Choroid plexus epithelial cell (primary cell): ENCODE data around the gene LRRC28.

Experiments
- DNase-seq: peaks from one replicate; pipeline ENCODE4 v3.0.0-alpha.2; 2010; ENCODE audit warnings: low read depth
- H3K4me3 ChIP-seq: 2 replicates; pipeline ENCODE4 v1.5.1; 2011; ENCODE audit warnings: low read depth, mild to moderate bottlenecking, control low read depth, low read length, moderate library complexity
- TF ChIP-seq, protein P1 (sequence below): conservative IDR thresholded peaks from 2 replicates; pipeline ENCODE4 v1.5.1; 2011; ENCODE audit warnings: low read depth, mild to moderate bottlenecking, control low read depth, inconsistent platforms, low read length, moderate library complexity

The LRRC28 gene

GRCh38 chr15:99408236-99409096, 157.2 kb downstream of the LRRC28 start:
- no peak overlapping the region for H3K4me3 ChIP-seq
- TF ChIP-seq, protein P1, sequence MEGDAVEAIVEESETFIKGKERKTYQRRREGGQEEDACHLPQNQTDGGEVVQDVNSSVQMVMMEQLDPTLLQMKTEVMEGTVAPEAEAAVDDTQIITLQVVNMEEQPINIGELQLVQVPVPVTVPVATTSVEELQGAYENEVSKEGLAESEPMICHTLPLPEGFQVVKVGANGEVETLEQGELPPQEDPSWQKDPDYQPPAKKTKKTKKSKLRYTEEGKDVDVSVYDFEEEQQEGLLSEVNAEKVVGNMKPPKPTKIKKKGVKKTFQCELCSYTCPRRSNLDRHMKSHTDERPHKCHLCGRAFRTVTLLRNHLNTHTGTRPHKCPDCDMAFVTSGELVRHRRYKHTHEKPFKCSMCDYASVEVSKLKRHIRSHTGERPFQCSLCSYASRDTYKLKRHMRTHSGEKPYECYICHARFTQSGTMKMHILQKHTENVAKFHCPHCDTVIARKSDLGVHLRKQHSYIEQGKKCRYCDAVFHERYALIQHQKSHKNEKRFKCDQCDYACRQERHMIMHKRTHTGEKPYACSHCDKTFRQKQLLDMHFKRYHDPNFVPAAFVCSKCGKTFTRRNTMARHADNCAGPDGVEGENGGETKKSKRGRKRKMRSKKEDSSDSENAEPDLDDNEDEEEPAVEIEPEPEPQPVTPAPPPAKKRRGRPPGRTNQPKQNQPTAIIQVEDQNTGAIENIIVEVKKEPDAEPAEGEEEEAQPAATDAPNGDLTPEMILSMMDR = no peak
- peak; percentile 91 for DNase-seq

DNA sequence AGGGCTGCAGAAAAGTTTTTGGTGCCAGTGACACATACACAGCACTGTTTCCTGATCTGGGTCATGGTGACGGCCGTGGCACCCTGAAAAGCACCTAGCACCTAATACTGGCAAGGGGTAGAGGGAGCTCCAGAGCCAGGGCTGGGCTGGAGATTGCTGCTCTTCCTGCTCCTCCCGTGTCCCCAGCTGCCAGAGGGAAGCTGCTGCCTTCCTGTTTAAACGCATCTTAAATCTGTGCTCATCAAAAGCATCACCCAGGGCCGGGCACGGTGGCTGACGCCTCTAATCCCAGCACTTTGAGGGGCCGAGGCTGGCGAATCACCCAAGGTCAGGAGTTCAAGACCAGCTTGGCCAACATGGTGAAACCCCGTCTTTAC, 157.8 kb downstream of the LRRC28 start:
- H3K4me3 ChIP-seq = no peak overlapping the region
- TF ChIP-seq, protein P1 = peak; percentile 82
- peak; percentile 77 for DNase-seq

DNA sequence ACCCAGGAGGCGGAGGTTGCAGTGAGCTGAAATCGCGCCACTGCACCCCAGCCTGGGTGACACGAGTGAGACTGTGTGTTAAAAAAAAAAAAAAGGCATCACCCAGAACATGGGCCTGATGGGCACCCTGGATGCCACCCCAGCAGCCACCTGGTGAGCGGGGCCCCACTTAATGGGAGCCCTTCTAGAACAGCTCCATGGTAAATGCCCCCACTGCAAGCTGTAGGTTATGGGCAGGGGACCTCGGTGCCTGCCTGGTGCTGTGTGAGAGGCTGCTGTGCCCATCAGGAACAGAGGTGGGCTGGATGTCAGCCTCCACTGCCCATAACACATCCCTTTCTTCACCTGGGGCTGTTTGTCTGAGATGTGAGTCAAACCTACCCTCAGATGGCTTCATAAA, 158.3 kb downstream of the LRRC28 start:
- no peak for DNase-seq
- H3K4me3 ChIP-seq = no peak overlapping the region
- TF ChIP-seq, protein P1 = no peak

DNA sequence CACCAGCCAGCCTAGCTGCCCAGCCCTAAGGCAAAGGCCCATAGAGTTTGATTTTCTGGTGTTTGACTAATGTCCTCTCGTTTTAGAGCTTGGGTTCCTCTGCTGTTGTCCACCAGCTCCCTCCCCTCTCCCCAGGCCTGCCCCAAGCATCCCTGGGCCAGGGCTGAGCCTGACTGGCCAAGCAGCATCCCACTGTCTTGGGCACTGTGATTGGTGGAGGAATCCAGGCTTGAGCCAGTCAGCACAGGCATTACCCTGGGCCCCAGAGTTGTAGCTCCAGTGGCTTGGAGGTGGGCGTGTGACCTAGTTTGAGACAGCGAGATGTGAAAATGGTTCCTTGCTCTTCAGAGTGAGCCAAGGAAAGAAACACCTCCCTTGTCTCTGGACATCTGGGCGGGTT, 159.2 kb downstream of the LRRC28 start:
- DNase-seq = no peak
- TF ChIP-seq, protein P1 = no peak
- no peak overlapping the region for H3K4me3 ChIP-seq

GRCh38 chr15:99411234-99411633, 160.0 kb downstream of the LRRC28 start:
- no peak overlapping the region for H3K4me3 ChIP-seq
- TF ChIP-seq, protein P1 = no peak
- DNase-seq = no peak

- no peak overlapping the region for H3K4me3 ChIP-seq
- no peak for DNase-seq
- TF ChIP-seq, protein P1 = no peak
These were observed 160.8 kb downstream of the LRRC28 start for GRCh38 chr15:99412082-99412481.

DNA sequence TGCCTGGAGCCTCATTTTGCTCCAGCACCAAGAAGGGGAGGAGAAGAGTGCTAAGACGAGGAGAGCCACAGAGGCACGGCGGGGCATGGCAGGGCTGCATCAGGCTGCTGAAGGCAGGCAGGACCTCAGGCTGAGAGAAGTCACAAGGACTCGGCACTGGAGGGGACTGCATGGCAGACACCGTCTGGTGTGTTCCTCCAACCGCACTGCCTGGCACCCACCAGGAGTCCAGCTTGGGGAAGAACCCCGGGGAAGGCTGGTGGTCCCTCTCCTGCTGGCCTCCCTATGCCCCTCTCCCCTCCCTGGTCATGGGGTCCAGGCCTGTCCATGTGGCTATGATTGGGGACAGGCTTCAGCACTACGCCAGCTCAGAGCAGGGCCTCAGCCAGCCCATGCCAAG, 161.3 kb downstream of the LRRC28 start:
- TF ChIP-seq, protein P1 = no peak

More for the DNA sequence above, 161.3 kb downstream of the LRRC28 start:
- no peak overlapping the region for H3K4me3 ChIP-seq
- DNase-seq = no peak
